BLaER1 treated with 17β-estradiol and CSF1 and Interleukin-3, amounts not matched to agents 10 nM and 100 nM (cell line): ENCODE results near the gene ANXA4.
A peak's percentile ranks its signal among the peaks of the same experiment; 100 is the strongest.

Experiments
- H3K27ac ChIP-seq, 11 experiments: shearing (Covaris generic); formaldehyde crosslinking; 2 replicates each; pipeline ENCODE4 v1.8.1; 2022
- H3K27me3 ChIP-seq, 11 experiments: shearing (Covaris generic); formaldehyde crosslinking; 2 replicates each; pipeline ENCODE4 v1.8.1; 2022
- H3K36me3 ChIP-seq, 11 experiments: shearing (Covaris generic); formaldehyde crosslinking; 2 replicates each; pipeline ENCODE4 v1.8.1; 2022
- H3K4me1 ChIP-seq, 10 experiments: shearing (Covaris generic); formaldehyde crosslinking; 2 replicates each; pipeline ENCODE4 v1.8.1; 2022
- H3K4me2 ChIP-seq, 11 experiments: shearing (Covaris generic); formaldehyde crosslinking; 2 replicates each; pipeline ENCODE4 v1.8.1; 2022
- H3K4me3 ChIP-seq, 10 experiments: shearing (Covaris generic); formaldehyde crosslinking; 2 replicates each; pipeline ENCODE4 v1.8.1; 2022
- H3K9ac ChIP-seq, 11 experiments: shearing (Covaris generic); formaldehyde crosslinking; 2 replicates each; pipeline ENCODE4 v1.8.1; 2022
- H3K9me3 ChIP-seq, 11 experiments: shearing (Covaris generic); formaldehyde crosslinking; replicated peaks in 1 of 11; 2 replicates each; pipeline ENCODE4 v1.8.1; 2022
- H4K20me1 ChIP-seq, 11 experiments: shearing (Covaris generic); formaldehyde crosslinking; 2 replicates each; pipeline ENCODE4 v1.8.1; 2022
- Cebpa-rat ChIP-seq, 11 experiments: shearing (Covaris generic); IDR thresholded peaks; 2 replicates each; pipeline ENCODE4 v1.8.1; 2022

Gene ANXA4

GRCh38 chr2:69766014-69766413, 24.1 kb downstream of the ANXA4 start:
- Histone ChIP-seq H3K4me2 (peak overlapping the region; percentile 49 to 92 (median 72)), H4K20me1 (no peaks in the 10 kb centered on the region), H3K4me1 (peaks cover 49 to 98% (median 64%) of the 10 kb centered on the region in 10 experiments), H3K9me3 (peaks cover 0 to 5% (median 0%) of the 10 kb centered on the region in 11 experiments; a peak in 1 of 22 replicates), H3K4me3 (no peak overlapping the region), H3K9ac (no peak overlapping the region), H3K27ac (peak overlapping the region in 3 of 11 experiments; percentile 21 to 83 (median 49); a peak in 4 of 22 replicates), H3K36me3 (peaks cover 0 to 4% (median 0%) of the 10 kb centered on the region in 11 experiments; a peak in 1 of 22 replicates), H3K27me3 (no peaks in the 10 kb centered on the region)
- TF ChIP-seq Cebpa-rat (IDR thresholded peaks at IDR 0.05), result no peak

GRCh38 chr2:69767034-69767433, 25.1 kb downstream of the ANXA4 start:
- Histone ChIP-seq H3K9me3 (peaks cover 0 to 5% (median 0%) of the 10 kb centered on the region in 11 experiments; a peak in 1 of 22 replicates), H3K27ac (peak overlapping the region in 10 of 11 experiments; percentile 21 to 61 (median 42); a peak in 15 of 22 replicates), H3K4me3 (no peak overlapping the region), H3K27me3 (no peaks in the 10 kb centered on the region), H3K9ac (peak overlapping the region in 1 of 11 experiments; percentile 17; a peak in 2 of 22 replicates), H3K36me3 (peaks cover 0 to 3% (median 0%) of the 10 kb centered on the region in 11 experiments; a peak in 1 of 22 replicates), H3K4me1 (peaks cover 49 to 99% (median 68%) of the 10 kb centered on the region in 10 experiments), H3K4me2 (peak overlapping the region; percentile 49 to 92 (median 72)), H4K20me1 (no peaks in the 10 kb centered on the region)
- TF ChIP-seq Cebpa-rat (IDR thresholded peaks at IDR 0.05), result no peak

GRCh38 chr2:69768235-69768634, 26.3 kb downstream of the ANXA4 start:
- peaks cover 41 to 99% (median 63%) of the 10 kb centered on the region in 10 experiments for H3K4me1 ChIP-seq
- peak overlapping the region in 4 of 11 experiments; percentile 16 to 86 (median 70); a peak in 6 of 22 replicates for H3K27ac ChIP-seq
- no peak overlapping the region for H3K9ac ChIP-seq
- H3K36me3 ChIP-seq, result no peaks in the 10 kb centered on the region; a peak in 1 of 22 replicates
- H3K4me2 ChIP-seq, result peak overlapping the region in 3 of 11 experiments; percentile 76 to 82 (median 80); a peak in 6 of 22 replicates
- H4K20me1 ChIP-seq, result no peaks in the 10 kb centered on the region
- H3K27me3 ChIP-seq, result no peaks in the 10 kb centered on the region
- peaks cover 0 to 5% (median 0%) of the 10 kb centered on the region in 11 experiments; a peak in 1 of 22 replicates for H3K9me3 ChIP-seq
- no peak overlapping the region for H3K4me3 ChIP-seq
- TF ChIP-seq Cebpa-rat (IDR thresholded peaks at IDR 0.05), result no peak

- H3K4me1 ChIP-seq, result peaks cover 39 to 99% (median 60%) of the 10 kb centered on the region in 10 experiments
- no peak for TF ChIP-seq Cebpa-rat (IDR thresholded peaks at IDR 0.05)
These were observed 26.9 kb downstream of the ANXA4 start for GRCh38 chr2:69768789-69769188.

GRCh38 chr2:69769272-69769671, 27.3 kb downstream of the ANXA4 start:
- peak overlapping the region in 7 of 11 experiments; percentile 46 to 86 (median 76); a peak in 12 of 22 replicates for H3K27ac ChIP-seq
- peak overlapping the region in 5 of 11 experiments; percentile 69 to 82 (median 76); a peak in 11 of 22 replicates for H3K4me2 ChIP-seq
- H3K4me1 ChIP-seq, result peaks cover 34 to 99% (median 55%) of the 10 kb centered on the region in 10 experiments
- peaks cover 0 to 5% (median 0%) of the 10 kb centered on the region in 11 experiments; a peak in 1 of 22 replicates for H3K9me3 ChIP-seq
- peaks cover 0 to under 1% (median 0%) of the 10 kb centered on the region in 11 experiments; a peak in 1 of 22 replicates for H3K36me3 ChIP-seq
- H4K20me1 ChIP-seq, result no peaks in the 10 kb centered on the region
- TF ChIP-seq Cebpa-rat (IDR thresholded peaks at IDR 0.05), result no peak
- H3K4me3 ChIP-seq, result no peak overlapping the region
- no peaks in the 10 kb centered on the region for H3K27me3 ChIP-seq
- peak overlapping the region in 5 of 11 experiments; percentile 51 to 66 (median 56); a peak in 6 of 22 replicates for H3K9ac ChIP-seq

More at GRCh38 chr2:69768789-69769188, 26.9 kb downstream of the ANXA4 start:
- Histone ChIP-seq H3K9ac (0 out of 22 replicates have a peak overlapping the region, but pooled peaks of 1 of the 11 experiments have one; percentile 53), H3K4me2 (peak overlapping the region in 4 of 11 experiments; percentile 69 to 82 (median 78); a peak in 8 of 22 replicates), H3K9me3 (peaks cover 0 to 5% (median 0%) of the 10 kb centered on the region in 11 experiments; a peak in 1 of 22 replicates), H3K36me3 (no peaks in the 10 kb centered on the region; a peak in 1 of 22 replicates), H3K27ac (peak overlapping the region in 5 of 11 experiments; percentile 16 to 86 (median 78); a peak in 9 of 22 replicates), H4K20me1 (no peaks in the 10 kb centered on the region), H3K27me3 (no peaks in the 10 kb centered on the region), H3K4me3 (no peak overlapping the region)

GRCh38 chr2:69770193-69770702, 28.3 kb downstream of the ANXA4 start:
- Histone ChIP-seq H3K4me2 (peak overlapping the region in 8 of 11 experiments; percentile 4 to 82 (median 72); a peak in 15 of 22 replicates), H3K9me3 (peaks cover 0 to 8% (median 2%) of the 10 kb centered on the region in 11 experiments; a peak in 8 of 22 replicates), H3K27me3 (no peaks in the 10 kb centered on the region), H4K20me1 (peaks cover 0 to 1% (median 0%) of the 10 kb centered on the region in 11 experiments; a peak in 1 of 22 replicates), H3K27ac (peak overlapping the region in 8 of 11 experiments; percentile 26 to 86 (median 69); a peak in 14 of 22 replicates), H3K36me3 (peaks cover 0 to 6% (median 0%) of the 10 kb centered on the region in 11 experiments; a peak in 3 of 22 replicates), H3K9ac (peak overlapping the region in 7 of 11 experiments; percentile 9 to 66 (median 53); a peak in 10 of 22 replicates), H3K4me3 (no peak overlapping the region), H3K4me1 (peaks cover 24 to 99% (median 47%) of the 10 kb centered on the region in 10 experiments)
- TF ChIP-seq Cebpa-rat (IDR thresholded peaks at IDR 0.05), result peak in 2 of 11 experiments; percentile 21 to 40; a peak in 1 of 22 replicates

GRCh38 chr2:69770747-69771146, 28.8 kb downstream of the ANXA4 start:
- H3K27me3 ChIP-seq, result no peaks in the 10 kb centered on the region
- H3K4me2 ChIP-seq, result peak overlapping the region in 6 of 11 experiments; percentile 32 to 82 (median 76); a peak in 12 of 22 replicates
- peaks cover 0 to 11% (median 7%) of the 10 kb centered on the region in 11 experiments; a peak in 11 of 22 replicates for H3K9me3 ChIP-seq
- peaks cover 19 to 99% (median 47%) of the 10 kb centered on the region in 10 experiments for H3K4me1 ChIP-seq
- no peak overlapping the region for H3K4me3 ChIP-seq
- peak overlapping the region in 2 of 11 experiments; percentile 59 to 66; a peak in 4 of 22 replicates for H3K9ac ChIP-seq
- H3K27ac ChIP-seq, result peak overlapping the region in 6 of 11 experiments; percentile 61 to 86 (median 72); a peak in 10 of 22 replicates
- TF ChIP-seq Cebpa-rat (IDR thresholded peaks at IDR 0.05), result no peak
- peaks cover 0 to 6% (median 0%) of the 10 kb centered on the region in 11 experiments; a peak in 3 of 22 replicates for H3K36me3 ChIP-seq
- H4K20me1 ChIP-seq, result peaks cover 0 to 4% (median 0%) of the 10 kb centered on the region in 11 experiments; a peak in 1 of 22 replicates

GRCh38 chr2:69771461-69771860, 29.5 kb downstream of the ANXA4 start:
- Histone ChIP-seq H3K27ac (peak overlapping the region in 4 of 11 experiments; percentile 9 to 86 (median 74); a peak in 6 of 22 replicates), H3K27me3 (no peaks in the 10 kb centered on the region), H3K9me3 (peaks cover 0 to 17% (median 14%) of the 10 kb centered on the region in 11 experiments; a peak in 18 of 22 replicates), H3K4me1 (peaks cover 12 to 99% (median 39%) of the 10 kb centered on the region in 10 experiments), H3K4me3 (no peak overlapping the region), H4K20me1 (peaks cover 0 to 4% (median 0%) of the 10 kb centered on the region in 11 experiments; a peak in 1 of 22 replicates), H3K9ac (no peak overlapping the region), H3K4me2 (peak overlapping the region in 4 of 11 experiments; percentile 69 to 82 (median 78); a peak in 7 of 22 replicates), H3K36me3 (peaks cover 0 to 9% (median under 1%) of the 10 kb centered on the region in 11 experiments; a peak in 7 of 22 replicates)
- TF ChIP-seq Cebpa-rat (IDR thresholded peaks at IDR 0.05), result no peak
